Calu3 (cell line): ENCODE data around the gene RALGPS2. TPM values are rescaled to one million over a fixed set of nuclear protein-coding genes. Genes with fewer than 3 reads are reported as not detected.

Source experiments
- BruUV-seq: library from RNA; stranded (reverse); fragments of 400-500 nt; replicated peaks from 2 replicates; lab custom pipeline; 2021; lab: Mats Ljungman, UMichigan
- CTCF ChIA-PET: fragments of 300-600 bp; sonication (Branson Sonifier 250); formaldehyde crosslinking; loops from one replicate; lab custom pipeline; 2022; ENCODE audit warnings: antibody characterized with exemption; lab: Charles Lee
- DNase-seq: peaks from one replicate; pipeline ENCODE4 v3.0.0; 2022
- H3K27ac Mint-ChIP-seq: one replicate; pipeline ENCODE4 v1.8.0; 2022; ENCODE audit warnings: mixed read lengths; ENCODE audit not compliant: unreplicated experiment
- H3K27me3 Mint-ChIP-seq: one replicate; pipeline ENCODE4 v1.8.0; 2022; ENCODE audit warnings: mixed read lengths; ENCODE audit not compliant: unreplicated experiment
- H3K36me3 Mint-ChIP-seq: one replicate; pipeline ENCODE4 v1.8.0; 2022; ENCODE audit warnings: mild to moderate bottlenecking, moderate library complexity, mixed read lengths; ENCODE audit not compliant: insufficient read depth, unreplicated experiment
- H3K4me1 Mint-ChIP-seq: one replicate; pipeline ENCODE4 v1.8.0; 2022; ENCODE audit warnings: mild to moderate bottlenecking, low read depth, mixed read lengths; ENCODE audit not compliant: unreplicated experiment
- H3K4me3 Mint-ChIP-seq: one replicate; pipeline ENCODE4 v1.8.0; 2022; ENCODE audit warnings: mild to moderate bottlenecking, low read depth, moderate library complexity, mixed read lengths; ENCODE audit not compliant: unreplicated experiment
- H3K9me3 Mint-ChIP-seq: one replicate; pipeline ENCODE4 v1.8.0; 2022; ENCODE audit warnings: low read depth, mixed read lengths; ENCODE audit not compliant: unreplicated experiment
- intact Hi-C: fragments of 100-400 bp; cut with micrococcal nuclease; formaldehyde crosslinking; loops from one replicate; pipeline ENCODE4 v1.10.0; 2022; ENCODE audit not compliant: unreplicated experiment
- total RNA-seq: library from RNA; stranded (reverse); gene quantifications from 2 replicates; pipeline ENCODE4 v1.2.3, GENCODE V29; 2022
- TF ChIP-seq, protein P1 (sequence below): fragments of 200-600 bp; IDR thresholded peaks from one replicate; pipeline ENCODE4 v1.8.0; 2022; ENCODE audit warnings: antibody characterized with exemption; ENCODE audit not compliant: unreplicated experiment

Gene RALGPS2
- total RNA-seq, 1 experiment from 2014 or later, result 47.6 TPM

DNA sequence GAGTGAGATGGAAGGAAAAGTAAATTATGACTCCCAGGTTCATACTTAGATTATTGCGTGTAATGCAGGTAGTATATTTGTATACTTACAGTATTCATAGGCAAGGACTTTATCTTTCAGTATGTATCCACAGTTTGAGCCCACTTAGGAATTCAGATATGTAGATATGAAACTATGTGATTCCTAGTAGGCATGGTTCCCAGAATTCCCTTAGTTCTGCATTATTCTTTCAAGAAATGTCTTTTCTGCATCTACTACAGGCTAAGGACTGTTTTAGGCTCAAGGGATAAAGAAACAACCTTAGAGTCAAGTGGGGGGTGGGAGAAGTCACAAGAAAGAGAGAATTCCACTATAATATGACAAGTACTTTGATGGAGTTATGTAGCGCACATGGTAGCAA lies 132.1 kb downstream of the RALGPS2 start:
- intact Hi-C loops, result no loop called here
- no peaks in the 10 kb centered on the region for H3K4me1 Mint-ChIP-seq
- no peak for DNase-seq
- no peaks in the 10 kb centered on the region for H3K9me3 Mint-ChIP-seq
- H3K27ac Mint-ChIP-seq, result no peak overlapping the region
- H3K4me3 Mint-ChIP-seq, result no peak overlapping the region
- no peaks in the 10 kb centered on the region for H3K27me3 Mint-ChIP-seq
- H3K36me3 Mint-ChIP-seq, result peaks cover under 1% of the 10 kb centered on the region
- TF ChIP-seq, protein P1, sequence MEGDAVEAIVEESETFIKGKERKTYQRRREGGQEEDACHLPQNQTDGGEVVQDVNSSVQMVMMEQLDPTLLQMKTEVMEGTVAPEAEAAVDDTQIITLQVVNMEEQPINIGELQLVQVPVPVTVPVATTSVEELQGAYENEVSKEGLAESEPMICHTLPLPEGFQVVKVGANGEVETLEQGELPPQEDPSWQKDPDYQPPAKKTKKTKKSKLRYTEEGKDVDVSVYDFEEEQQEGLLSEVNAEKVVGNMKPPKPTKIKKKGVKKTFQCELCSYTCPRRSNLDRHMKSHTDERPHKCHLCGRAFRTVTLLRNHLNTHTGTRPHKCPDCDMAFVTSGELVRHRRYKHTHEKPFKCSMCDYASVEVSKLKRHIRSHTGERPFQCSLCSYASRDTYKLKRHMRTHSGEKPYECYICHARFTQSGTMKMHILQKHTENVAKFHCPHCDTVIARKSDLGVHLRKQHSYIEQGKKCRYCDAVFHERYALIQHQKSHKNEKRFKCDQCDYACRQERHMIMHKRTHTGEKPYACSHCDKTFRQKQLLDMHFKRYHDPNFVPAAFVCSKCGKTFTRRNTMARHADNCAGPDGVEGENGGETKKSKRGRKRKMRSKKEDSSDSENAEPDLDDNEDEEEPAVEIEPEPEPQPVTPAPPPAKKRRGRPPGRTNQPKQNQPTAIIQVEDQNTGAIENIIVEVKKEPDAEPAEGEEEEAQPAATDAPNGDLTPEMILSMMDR, result no peak
- CTCF ChIA-PET, result interaction anchor here (0.5 kb wide), 1 partner anchor 304 kb away, joined by 3 read pairs; no protein-coding TSS in a partner anchor
- no TSS peak for BruUV-seq

DNA sequence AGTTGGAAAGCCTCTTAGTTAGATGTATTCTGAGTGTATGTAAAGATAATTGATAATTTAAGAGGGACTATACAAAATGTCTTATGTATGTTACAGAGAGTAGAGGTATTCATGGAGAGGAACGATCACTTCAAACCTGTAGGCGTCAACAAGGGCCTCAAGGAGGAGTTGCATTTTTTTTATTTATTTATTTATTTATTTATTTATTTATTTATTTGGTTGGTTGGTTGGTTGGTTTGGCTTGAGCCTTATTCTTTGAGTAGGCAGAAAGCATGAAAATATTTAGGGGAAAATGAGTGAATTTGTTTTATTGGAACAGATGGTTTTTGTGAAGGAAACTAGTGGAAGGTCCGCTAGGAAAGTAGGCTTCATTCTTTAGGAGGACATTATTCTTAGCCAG lies 137.4 kb downstream of the RALGPS2 start:
- DNase-seq, result no peak
- intact Hi-C loops, result no loop called here
- no TSS peak for BruUV-seq
- Mint-ChIP-seq H3K27me3 (no peaks in the 10 kb centered on the region), H3K27ac (no peak overlapping the region), H3K9me3 (no peaks in the 10 kb centered on the region), H3K4me1 (peaks cover 3% of the 10 kb centered on the region), H3K36me3 (peaks cover 4% of the 10 kb centered on the region), H3K4me3 (no peak overlapping the region)
- CTCF ChIA-PET, result interaction anchor here (1.2 kb wide), 1 partner anchor 25 kb away, joined by 3 read pairs; no protein-coding TSS in a partner anchor
- TF ChIP-seq, protein P1, result no peak

DNA sequence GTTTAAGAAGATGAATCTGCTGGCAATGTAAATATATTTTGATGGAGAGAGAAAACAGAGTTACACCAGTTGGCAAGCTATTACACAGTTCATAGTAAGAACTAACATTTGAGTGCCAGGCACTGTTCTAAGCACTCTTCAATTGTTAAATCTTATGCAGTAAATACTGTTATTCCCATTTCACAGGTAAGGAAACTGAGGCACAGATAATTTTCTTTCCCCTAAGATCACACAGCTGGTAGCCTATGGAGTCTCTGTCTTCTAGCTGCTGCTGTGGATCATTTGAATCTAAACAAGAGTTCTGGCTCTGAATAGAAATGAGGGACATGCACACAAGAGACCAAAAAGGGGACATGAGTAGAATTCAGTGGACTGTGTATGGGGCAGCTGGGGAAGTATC lies 137.8 kb downstream of the RALGPS2 start:
- intact Hi-C loops, result no loop called here
- Mint-ChIP-seq H3K4me1 (peaks cover 7% of the 10 kb centered on the region), H3K27ac (no peak overlapping the region), H3K4me3 (no peak overlapping the region), H3K27me3 (no peaks in the 10 kb centered on the region), H3K9me3 (no peaks in the 10 kb centered on the region), H3K36me3 (peaks cover 4% of the 10 kb centered on the region)
- DNase-seq, result no peak
- no TSS peak for BruUV-seq
- CTCF ChIA-PET, result no interaction called here
- TF ChIP-seq, protein P1, result no peak

DNA sequence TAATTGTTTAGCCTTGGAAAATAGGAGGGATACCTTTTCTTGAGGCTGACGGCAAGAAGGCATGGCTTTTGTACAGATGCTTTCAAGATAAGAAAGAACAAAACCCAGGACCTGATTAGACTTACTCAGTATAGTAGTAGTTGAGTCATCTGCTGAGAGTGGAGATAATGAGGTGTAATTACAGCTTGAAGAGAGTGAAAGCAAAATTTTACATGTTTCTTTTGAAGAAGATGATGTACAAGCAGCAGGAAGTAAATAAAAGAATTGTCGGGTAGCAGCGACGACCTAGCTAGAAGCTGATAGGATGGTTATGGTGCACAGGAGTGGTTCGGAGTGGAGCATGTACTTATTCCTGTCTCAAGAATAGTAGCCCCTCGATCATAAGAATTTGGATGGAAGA lies 139.3 kb downstream of the RALGPS2 start:
- Mint-ChIP-seq H3K9me3 (no peaks in the 10 kb centered on the region), H3K27me3 (no peaks in the 10 kb centered on the region), H3K36me3 (peaks cover 4% of the 10 kb centered on the region), H3K4me1 (peaks cover 8% of the 10 kb centered on the region), H3K4me3 (no peak overlapping the region), H3K27ac (no peak overlapping the region)
- TF ChIP-seq, protein P1, result no peak
- CTCF ChIA-PET, result interaction anchor here (0.9 kb wide), 1 partner anchor 24 kb away, joined by 3 read pairs; no protein-coding TSS in a partner anchor
- intact Hi-C loops, result no loop called here
- BruUV-seq, result no TSS peak
- no peak for DNase-seq
